HG03139 (cell line): ENCODE measurements around the gene CALCOCO2.
A peak's percentile ranks its signal among the peaks of the same experiment; 100 is the strongest.
"Not testable (repeated sequence)": the region's sequence is repeated elsewhere in the genome, so short reads cannot be mapped to it uniquely, and the experiment has no call there.

Source experiments
- ATAC-seq: cut with Tn5 transposase; IDR thresholded peaks from one replicate; pipeline ENCODE4 v1.9.1; 2021; ENCODE audit not compliant: unreplicated experiment

Gene CALCOCO2

GRCh38 chr17:48872409-48872808 lies 41.6 kb downstream of the CALCOCO2 start:
- not testable (repeated sequence) for ATAC-seq

- ATAC-seq: no peak
Measured at GRCh38 chr17:48873209-48873608, 42.4 kb downstream of the CALCOCO2 start.

- no peak for ATAC-seq
Measured at GRCh38 chr17:48873696-48874443, 43.0 kb downstream of the CALCOCO2 start.

GRCh38 chr17:48878920-48879898 lies 48.4 kb downstream of the CALCOCO2 start:
- ATAC-seq: no peak

GRCh38 chr17:48882272-48882671 lies 51.4 kb downstream of the CALCOCO2 start:
- no peak for ATAC-seq

GRCh38 chr17:48883171-48883570 lies 52.3 kb downstream of the CALCOCO2 start:
- ATAC-seq: no peak

GRCh38 chr17:48890086-48890485 lies 59.3 kb downstream of the CALCOCO2 start:
- ATAC-seq: no peak

- ATAC-seq: no peak
Measured at GRCh38 chr17:48892940-48893645, 62.3 kb downstream of the CALCOCO2 start.

- no peak for ATAC-seq
Measured at GRCh38 chr17:48893646-48894508, 63.0 kb downstream of the CALCOCO2 start.

- ATAC-seq: no peak
Measured at GRCh38 chr17:48894886-48895285, 64.1 kb downstream of the CALCOCO2 start.

GRCh38 chr17:48901241-48901640 lies 70.4 kb downstream of the CALCOCO2 start:
- ATAC-seq: no peak

GRCh38 chr17:48903401-48903800 lies 72.6 kb downstream of the CALCOCO2 start:
- no peak for ATAC-seq

GRCh38 chr17:48904428-48904827 lies 73.6 kb downstream of the CALCOCO2 start:
- ATAC-seq: no peak

GRCh38 chr17:48905987-48906515 lies 75.2 kb downstream of the CALCOCO2 start:
- ATAC-seq: no peak

GRCh38 chr17:48907713-48908046 lies 76.8 kb downstream of the CALCOCO2 start:
- peak; percentile 5 for ATAC-seq

- ATAC-seq: peak; percentile 74
Measured at GRCh38 chr17:48908047-48908843, 77.4 kb downstream of the CALCOCO2 start, which contains the start of gene UBE2Z. UBE2Z (plus strand) TSS chr17:48908407; CDS start chr17:48908504, 97 bp downstream.

GRCh38 chr17:48908853-48909394 lies 78.1 kb downstream of the CALCOCO2 start:
- peak; percentile 34 for ATAC-seq

GRCh38 chr17:48909783-48910182 lies 78.9 kb downstream of the CALCOCO2 start:
- ATAC-seq: no peak

GRCh38 chr17:48910370-48910769 lies 79.5 kb downstream of the CALCOCO2 start:
- no peak for ATAC-seq
